ENCODE results near the gene FAH.

GRCh38 chr15:80199869-80200268 is 47.1 kb downstream of the FAH start:
- TF ChIP-seq, protein P1, sequence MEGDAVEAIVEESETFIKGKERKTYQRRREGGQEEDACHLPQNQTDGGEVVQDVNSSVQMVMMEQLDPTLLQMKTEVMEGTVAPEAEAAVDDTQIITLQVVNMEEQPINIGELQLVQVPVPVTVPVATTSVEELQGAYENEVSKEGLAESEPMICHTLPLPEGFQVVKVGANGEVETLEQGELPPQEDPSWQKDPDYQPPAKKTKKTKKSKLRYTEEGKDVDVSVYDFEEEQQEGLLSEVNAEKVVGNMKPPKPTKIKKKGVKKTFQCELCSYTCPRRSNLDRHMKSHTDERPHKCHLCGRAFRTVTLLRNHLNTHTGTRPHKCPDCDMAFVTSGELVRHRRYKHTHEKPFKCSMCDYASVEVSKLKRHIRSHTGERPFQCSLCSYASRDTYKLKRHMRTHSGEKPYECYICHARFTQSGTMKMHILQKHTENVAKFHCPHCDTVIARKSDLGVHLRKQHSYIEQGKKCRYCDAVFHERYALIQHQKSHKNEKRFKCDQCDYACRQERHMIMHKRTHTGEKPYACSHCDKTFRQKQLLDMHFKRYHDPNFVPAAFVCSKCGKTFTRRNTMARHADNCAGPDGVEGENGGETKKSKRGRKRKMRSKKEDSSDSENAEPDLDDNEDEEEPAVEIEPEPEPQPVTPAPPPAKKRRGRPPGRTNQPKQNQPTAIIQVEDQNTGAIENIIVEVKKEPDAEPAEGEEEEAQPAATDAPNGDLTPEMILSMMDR (conservative IDR thresholded peaks at IDR 0.05), result no peak
- no peak for TF ChIP-seq ZFX (IDR thresholded peaks at IDR 0.05)

Data from C4-2B (cell line).